GM12878 (cell line): Measurements from ENCODE around the gene FADD. TPM values are rescaled to one million over a fixed set of nuclear protein-coding genes. Genes with fewer than 3 reads are reported as not detected.

Experiments used
- ATAC-seq: fragments of 200-7000 bp; cut with Tn5 transposase; 3 replicates; pipeline ENCODE4 v1.9.1; 2020; ENCODE audit warnings: mild to moderate bottlenecking, moderate library complexity
- BruUV-seq: library from RNA; stranded (reverse); fragments of 400-500 nt; replicated peaks from 2 replicates; lab custom pipeline; 2021; lab: Mats Ljungman, UMichigan
- CTCF ChIA-PET: fragments of 300-600 bp; sonication (Branson Sonifier 250); formaldehyde crosslinking; extraction: SDS; loops from one replicate; lab custom pipeline; 2021; ENCODE audit warnings: inconsistent platforms; lab: Yijun Ruan, JAX
- POLR2A ChIA-PET: fragments of 350-600 bp; formaldehyde crosslinking; extraction: SDS; loops from one replicate; lab custom pipeline; 2021; ENCODE audit warnings: inconsistent platforms; lab: Charles Lee
- RAD21 ChIA-PET: fragments of 300-600 bp; sonication (Branson Sonifier 250); formaldehyde crosslinking; loops from one replicate; lab custom pipeline; 2023; ENCODE audit warnings: antibody characterized with exemption; ENCODE audit not compliant: unreplicated experiment; lab: Charles Lee
- SMC1A ChIA-PET: fragments of 300-600 bp; sonication (Branson Sonifier 250); formaldehyde crosslinking; loops from one replicate; lab custom pipeline; 2023; ENCODE audit not compliant: unreplicated experiment, uncharacterized antibody; lab: Charles Lee
- DNase-seq: peaks from one replicate; pipeline ENCODE4 v3.0.0-alpha.2; 2011; ENCODE audit warnings: low read depth, low spot score
- FAIRE-seq: peaks from 3 replicates; lab custom pipeline; 2011; peaks lifted over from hg19 to GRCh38; lab: Jason Lieb, UNC
- H2AFZ ChIP-seq: 2 replicates; pipeline ENCODE4 v1.6.0; 2011; ENCODE audit warnings: low read depth, low read length, control low read depth; ENCODE audit not compliant: control insufficient read depth
- H3K27ac ChIP-seq: 2 replicates; pipeline ENCODE4 v1.5.1; 2011; ENCODE audit warnings: control low read depth; ENCODE audit not compliant: control insufficient read depth, insufficient read depth
- H3K27me3 ChIP-seq, 2 experiments: replicated peaks in 1 of 2; 2 replicates each; pipeline versions ENCODE4 v1.6.0 to v1.6.1; 2011; ENCODE audit warnings: low read length in 1 of 2; ENCODE audit not compliant: control insufficient read depth in 2 of 2, insufficient read depth in 2 of 2
- H3K36me3 ChIP-seq, 2 experiments: 2 replicates each; pipeline ENCODE4 v1.5.1; 2011; ENCODE audit warnings: low read length in 1 of 2; ENCODE audit not compliant: control insufficient read depth in 2 of 2, insufficient read depth in 2 of 2
- H3K4me1 ChIP-seq: 2 replicates; pipeline ENCODE4 v1.6.1; 2011; ENCODE audit warnings: mild to moderate bottlenecking, low read length, moderate library complexity, mixed read lengths; ENCODE audit not compliant: control insufficient read depth, insufficient read depth
- H3K4me2 ChIP-seq: 2 replicates; pipeline ENCODE4 v1.6.0; 2011; ENCODE audit warnings: control low read depth; ENCODE audit not compliant: control insufficient read depth, insufficient read depth
- H3K4me3 ChIP-seq: fragments of 200-600 bp; sonication (generic); 2 replicates; pipeline ENCODE4 v1.5.1; 2016
- H3K79me2 ChIP-seq: 2 replicates; pipeline ENCODE4 v1.6.0; 2011; ENCODE audit warnings: low read length; ENCODE audit not compliant: control insufficient read depth, insufficient read depth
- H3K9ac ChIP-seq: 2 replicates; pipeline ENCODE4 v1.8.0; 2011; ENCODE audit warnings: low read length, control low read depth, mixed read lengths; ENCODE audit not compliant: control insufficient read depth, insufficient read depth
- H3K9me3 ChIP-seq: replicated peaks from 3 replicates; pipeline ENCODE4 v1.5.1; 2011; ENCODE audit warnings: mild to moderate bottlenecking, low read length; ENCODE audit not compliant: control insufficient read depth, insufficient read depth
- H4K20me1 ChIP-seq: 2 replicates; pipeline ENCODE4 v1.6.0; 2011; ENCODE audit not compliant: control insufficient read depth, insufficient read depth
- DPF2 ChIP-seq: fragments of 450-650 bp; IDR thresholded peaks from 2 replicates; pipeline ENCODE4 v1.6.1; 2017; ENCODE audit warnings: mild to moderate bottlenecking
- SMAD1 ChIP-seq: fragments of 450-650 bp; IDR thresholded peaks from 2 replicates; pipeline ENCODE4 v1.6.1; 2018; ENCODE audit warnings: mild to moderate bottlenecking, low read depth; ENCODE audit not compliant: partially characterized antibody
- SMAD5 ChIP-seq: IDR thresholded peaks from 2 replicates; pipeline ENCODE4 v1.6.1; 2016; ENCODE audit warnings: antibody characterized with exemption, low read depth
- ZBED1 ChIP-seq: IDR thresholded peaks from 2 replicates; pipeline ENCODE4 v1.6.1; 2016; ENCODE audit warnings: borderline replicate concordance
- ZSCAN29 ChIP-seq: fragments of 450-650 bp; IDR thresholded peaks from 2 replicates; pipeline ENCODE4 v1.6.1; 2017; ENCODE audit warnings: mild to moderate bottlenecking, moderate library complexity
- WGBS: methylation state at CpG from one replicate; pipeline ENCODE4 v1.1.6; 2016; ENCODE audit warnings: low lambda C conversion rate; ENCODE audit not compliant: insufficient replicate concordance, insufficient coverage; ENCODE audit errors: missing lambda C conversion rate; 5-methylcytosine and 5-hydroxymethylcytosine counted together
- in situ Hi-C: fragments of 300-500 bp; cut with MboI; formaldehyde crosslinking; loops from 9 replicates; pipeline ENCODE4 v1.14.3; 2018; ENCODE audit warnings: mixed read lengths
- intact Hi-C: fragments of 100-400 bp; cut with micrococcal nuclease; formaldehyde crosslinking; loops from one replicate; pipeline ENCODE4 v1.14.2; 2022; ENCODE audit not compliant: unreplicated experiment
- polyA plus RNA-seq, 11 experiments: library from polyadenylated mRNA; depleted of rRNA in 4 of 11; unstranded in 6 of 11; stranded (reverse) in 5 of 11; fragments of >200 nt; fragmentation: Nextera tagmentation in 4 of 11; fragmentation: Illumina TruSeq in 1 of 11; extraction: Ambion mirVana in 4 of 11; extraction: Trizol in 1 of 11; gene quantifications; 1 replicate in 1 of 11; 2 replicates in 10 of 11; pipeline versions ENCODE4 v1.2.1 to v1.2.3, GENCODE V29; 2011 to 2016; ENCODE audit warnings: inconsistent platforms in 2 of 11, missing spikeins in 2 of 11, low read depth in 1 of 11
- total RNA-seq, 4 experiments: library from RNA; depleted of rRNA in 3 of 4; stranded (reverse); fragments of >200 nt in 3 of 4; fragmentation: Illumina TruSeq in 1 of 4; extraction: Trizol in 1 of 4; gene quantifications; 2 replicates each; pipeline versions ENCODE4 v1.2.1 to v1.2.3, GENCODE V29; 2013 to 2021

Gene FADD
- total and polyA plus RNA-seq, 10 of the 15 experiments (the other 5 are each of a cell fraction or from before 2014, with no cell fraction given), result 0.32 to 38.7 (median 21.8) TPM

DNA sequence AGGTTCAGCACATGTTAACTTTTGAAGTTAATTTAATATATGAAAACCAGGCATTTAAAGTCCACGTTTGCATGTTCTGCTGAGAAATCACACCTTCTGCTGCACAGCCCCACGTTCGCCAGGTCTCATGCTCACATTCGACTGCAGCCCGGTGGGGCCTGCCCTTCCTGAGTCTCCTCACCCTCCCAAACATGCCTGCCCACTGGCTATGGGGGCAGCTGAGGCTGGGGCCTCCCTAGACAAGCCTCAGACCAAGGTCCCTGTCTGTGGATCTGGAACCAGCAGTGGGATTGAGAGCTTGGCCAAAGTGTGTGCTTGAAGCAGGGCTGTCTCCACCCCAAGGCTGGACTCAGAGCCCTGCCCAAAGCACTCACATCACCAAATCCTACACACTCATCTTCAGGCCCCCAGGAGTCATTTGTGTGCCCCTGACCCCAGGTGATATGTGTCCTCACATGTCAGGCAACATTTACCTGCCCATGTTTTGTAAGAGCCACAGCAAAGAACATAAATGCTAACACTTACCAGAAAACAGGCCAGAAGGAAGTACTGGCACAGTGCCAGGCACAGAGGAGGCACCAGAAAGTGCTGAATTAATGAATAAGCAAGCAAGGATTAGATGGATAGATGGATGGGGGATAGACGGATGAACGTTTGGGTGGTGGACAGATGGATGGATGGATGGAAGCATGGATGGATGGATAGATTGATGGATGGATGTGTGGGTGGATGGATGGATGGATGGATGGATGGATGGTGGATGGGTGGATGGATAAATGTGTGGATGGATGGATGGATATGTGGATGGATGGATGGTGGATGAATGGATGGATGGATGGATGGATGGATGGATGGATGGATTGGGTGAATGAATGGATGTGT, 9.4 kb upstream of the FADD start:
- Histone ChIP-seq H3K27me3 (no peaks in the 10 kb centered on the region), H4K20me1 (no peaks in the 10 kb centered on the region), H3K9me3 (no peaks in the 10 kb centered on the region), H3K36me3 (no peaks in the 10 kb centered on the region), H2AFZ (no peak overlapping the region), H3K9ac (no peak overlapping the region), H3K4me1 (no peaks in the 10 kb centered on the region), H3K4me3 (no peak overlapping the region), H3K27ac (no peak overlapping the region), H3K79me2 (no peaks in the 10 kb centered on the region), H3K4me2 (no peak overlapping the region)
- intact Hi-C loops, result no loop called here
- no peak for TF ChIP-seq DPF2
- no peak for TF ChIP-seq SMAD5
- no peak for TF ChIP-seq ZSCAN29
- TF ChIP-seq ZBED1, result no peak
- peak; percentile 44 for TF ChIP-seq SMAD1
- SMC1A ChIA-PET, result no interaction called here
- FAIRE-seq (no peak), ATAC-seq (no peak), DNase-seq (no peak)
- CTCF ChIA-PET, result no interaction called here
- BruUV-seq, result no TSS peak
- POLR2A ChIA-PET, result no interaction called here
- RAD21 ChIA-PET, result no interaction called here
- 12% methylated on average over 7 of the region's 7 CpGs for WGBS
- in situ Hi-C loops, result loop anchor here (10.0 kb wide), 1 partner anchor 509 kb away; no protein-coding TSS in a partner anchor
